Tibial nerve (tissue), 3 donors: ENCODE results near the gene SUGCT.

Source experiments
- POLR2A ChIP-seq, 2 donors: fragments of 450-650 bp; IDR thresholded peaks; one replicate each; pipeline ENCODE4 v1.6.1; 2017; ENCODE audit warnings: antibody characterized with exemption in 2 of 2, mild to moderate bottlenecking in 2 of 2, moderate library complexity in 2 of 2
- TF ChIP-seq, protein P1 (sequence below), 5 experiments: fragments of 200-600 bp in 3 of 5; fragments of 450-650 bp in 2 of 5; sonication (generic) in 3 of 5; IDR thresholded peaks; one replicate each; pipeline ENCODE4 v1.5.1; 2016 to 2019; ENCODE audit warnings: antibody characterized with exemption in 5 of 5, mild to moderate bottlenecking in 3 of 5, moderate library complexity in 2 of 5

DNA sequence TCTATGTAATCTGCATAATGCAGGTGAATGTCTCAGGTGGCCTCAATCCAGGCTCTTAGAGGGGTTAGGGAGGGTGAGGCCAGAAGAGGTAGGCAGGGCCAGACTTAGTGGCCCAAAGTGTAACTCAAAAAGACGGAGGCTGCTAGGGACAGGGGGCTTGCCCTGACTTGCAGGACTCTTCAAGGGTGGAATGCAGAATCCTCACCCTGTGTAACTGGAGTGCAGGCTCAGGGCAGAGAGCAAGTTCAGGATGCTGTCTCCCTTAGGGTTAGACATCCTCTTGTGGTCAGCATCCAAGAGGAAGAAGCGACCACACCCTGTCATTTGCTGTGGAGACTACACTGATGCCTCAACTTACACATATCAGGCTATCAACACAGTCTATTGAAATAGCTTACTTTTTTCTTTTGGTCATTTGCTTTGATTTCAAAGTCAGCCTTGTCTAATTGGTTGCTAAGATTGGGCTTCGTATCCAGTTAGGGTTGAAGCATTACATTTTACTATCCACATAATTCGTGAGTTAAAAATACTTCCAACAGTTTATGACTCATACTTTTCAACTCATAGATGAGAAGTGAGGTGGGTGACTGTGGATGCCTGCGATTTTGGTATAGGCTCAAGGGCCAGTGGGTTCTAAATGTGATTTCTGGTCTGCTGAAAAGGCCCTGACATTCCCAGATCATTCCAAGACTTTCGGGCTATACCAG is 563.6 kb downstream of the SUGCT start:
- TF ChIP-seq, protein P1, sequence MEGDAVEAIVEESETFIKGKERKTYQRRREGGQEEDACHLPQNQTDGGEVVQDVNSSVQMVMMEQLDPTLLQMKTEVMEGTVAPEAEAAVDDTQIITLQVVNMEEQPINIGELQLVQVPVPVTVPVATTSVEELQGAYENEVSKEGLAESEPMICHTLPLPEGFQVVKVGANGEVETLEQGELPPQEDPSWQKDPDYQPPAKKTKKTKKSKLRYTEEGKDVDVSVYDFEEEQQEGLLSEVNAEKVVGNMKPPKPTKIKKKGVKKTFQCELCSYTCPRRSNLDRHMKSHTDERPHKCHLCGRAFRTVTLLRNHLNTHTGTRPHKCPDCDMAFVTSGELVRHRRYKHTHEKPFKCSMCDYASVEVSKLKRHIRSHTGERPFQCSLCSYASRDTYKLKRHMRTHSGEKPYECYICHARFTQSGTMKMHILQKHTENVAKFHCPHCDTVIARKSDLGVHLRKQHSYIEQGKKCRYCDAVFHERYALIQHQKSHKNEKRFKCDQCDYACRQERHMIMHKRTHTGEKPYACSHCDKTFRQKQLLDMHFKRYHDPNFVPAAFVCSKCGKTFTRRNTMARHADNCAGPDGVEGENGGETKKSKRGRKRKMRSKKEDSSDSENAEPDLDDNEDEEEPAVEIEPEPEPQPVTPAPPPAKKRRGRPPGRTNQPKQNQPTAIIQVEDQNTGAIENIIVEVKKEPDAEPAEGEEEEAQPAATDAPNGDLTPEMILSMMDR (IDR thresholded peaks at IDR 0.05) = no peak
- no peak for TF ChIP-seq POLR2A (IDR thresholded peaks at IDR 0.05)
